Measurements from ENCODE around the gene ZMAT1.

Gene ZMAT1

GRCh38 chrX:101958139-101958538 lies 26.3 kb upstream of the ZMAT1 start:
- no peaks in the 10 kb centered on the region for H3K36me3 ChIP-seq (ENCODE audit: control insufficient read depth in 1 of 2, insufficient read depth in 2 of 2, low read length in 2 of 2)
- H2BK12ac ChIP-seq (ENCODE audit: low read length): no peak overlapping the region
- H2AFZ ChIP-seq (ENCODE audit: insufficient read depth, low read length, poor library complexity): no peak overlapping the region
- no peaks in the 10 kb centered on the region for H3K4me1 ChIP-seq (ENCODE audit: control insufficient read depth in 1 of 2, insufficient read depth in 2 of 2, low read length in 2 of 2)
- H3K79me2 ChIP-seq (ENCODE audit: control insufficient read depth, insufficient read depth, low read length, poor library complexity): no peaks in the 10 kb centered on the region
- no peak overlapping the region for H3K18ac ChIP-seq (ENCODE audit: low read length)
- H3K27ac ChIP-seq (ENCODE audit: low read depth, low read length): no peak overlapping the region
- no peak overlapping the region for H2BK5ac ChIP-seq (ENCODE audit: low read depth, low read length, poor library complexity)
- no peak overlapping the region for H2AK5ac ChIP-seq (ENCODE audit: low read length)
- no peaks in the 10 kb centered on the region for H3K27me3 ChIP-seq (ENCODE audit: insufficient read depth, low read length)
- no peaks in the 10 kb centered on the region for H3K9me3 ChIP-seq (ENCODE audit: insufficient read depth, low read depth, low read length)
- no peak for DNase-seq
- H2BK120ac ChIP-seq (ENCODE audit: insufficient read depth, low read length, poor library complexity): no peak overlapping the region
- H3K4me2 ChIP-seq (ENCODE audit: low read length): no peak overlapping the region
- no peak overlapping the region for H4K8ac ChIP-seq (ENCODE audit: low read depth, low read length)
- H3K79me1 ChIP-seq (ENCODE audit: low read length): no peaks in the 10 kb centered on the region
- no peak overlapping the region for H4K91ac ChIP-seq (ENCODE audit: low read depth, low read length)
- no peak overlapping the region for H3K9ac ChIP-seq (ENCODE audit: low read length)
- no peak overlapping the region for H3K4ac ChIP-seq (ENCODE audit: low read depth, low read length)
- WGBS (ENCODE audit: extremely low coverage, insufficient coverage, insufficient read length): no CpG with 5 or more reads among the region's 1 CpG
- H4K12ac ChIP-seq (ENCODE audit: low read depth, low read length): no peak overlapping the region
- H3K4me3 ChIP-seq (ENCODE audit: low read depth, low read length): no peak overlapping the region
- no peak overlapping the region for H3K14ac ChIP-seq (ENCODE audit: low read length)
- H3K23ac ChIP-seq (ENCODE audit: low read length): no peak overlapping the region

- Histone ChIP-seq H2BK5ac (ENCODE audit: low read depth, low read length, poor library complexity) (no peak overlapping the region), H3K36me3 (ENCODE audit: control insufficient read depth in 1 of 2, insufficient read depth in 2 of 2, low read length in 2 of 2) (no peaks in the 10 kb centered on the region), H3K27me3 (ENCODE audit: insufficient read depth, low read length) (no peaks in the 10 kb centered on the region), H3K79me2 (ENCODE audit: control insufficient read depth, insufficient read depth, low read length, poor library complexity) (no peaks in the 10 kb centered on the region), H3K4me1 (ENCODE audit: control insufficient read depth in 1 of 2, insufficient read depth in 2 of 2, low read length in 2 of 2) (no peaks in the 10 kb centered on the region), H3K9ac (ENCODE audit: low read length) (no peak overlapping the region), H3K4me3 (ENCODE audit: low read depth, low read length) (no peak overlapping the region), H3K23ac (ENCODE audit: low read length) (no peak overlapping the region), H3K14ac (ENCODE audit: low read length) (no peak overlapping the region), H3K4me2 (ENCODE audit: low read length) (no peak overlapping the region), H2AFZ (ENCODE audit: insufficient read depth, low read length, poor library complexity) (no peak overlapping the region), H2BK120ac (ENCODE audit: insufficient read depth, low read length, poor library complexity) (no peak overlapping the region), H3K79me1 (ENCODE audit: low read length) (no peaks in the 10 kb centered on the region), H4K8ac (ENCODE audit: low read depth, low read length) (no peak overlapping the region), H4K12ac (ENCODE audit: low read depth, low read length) (no peak overlapping the region), H3K27ac (ENCODE audit: low read depth, low read length) (no peak overlapping the region), H4K91ac (ENCODE audit: low read depth, low read length) (no peak overlapping the region), H3K9me3 (ENCODE audit: insufficient read depth, low read depth, low read length) (no peaks in the 10 kb centered on the region), H2BK12ac (ENCODE audit: low read length) (no peak overlapping the region), H3K18ac (ENCODE audit: low read length) (no peak overlapping the region), H3K4ac (ENCODE audit: low read depth, low read length) (no peak overlapping the region), H2AK5ac (ENCODE audit: low read length) (no peak overlapping the region)
- no CpG with 5 or more reads among the region's 1 CpG for WGBS (ENCODE audit: extremely low coverage, insufficient coverage, insufficient read length)
- DNase-seq: no peak
Measured at GRCh38 chrX:101957174-101957573, 25.3 kb upstream of the ZMAT1 start.

GRCh38 chrX:101956556-101956955 lies 24.7 kb upstream of the ZMAT1 start:
- no peak overlapping the region for H4K91ac ChIP-seq (ENCODE audit: low read depth, low read length)
- H3K9me3 ChIP-seq (ENCODE audit: insufficient read depth, low read depth, low read length): no peaks in the 10 kb centered on the region
- H3K4ac ChIP-seq (ENCODE audit: low read depth, low read length): no peak overlapping the region
- no peaks in the 10 kb centered on the region for H3K4me1 ChIP-seq (ENCODE audit: control insufficient read depth in 1 of 2, insufficient read depth in 2 of 2, low read length in 2 of 2)
- H2AFZ ChIP-seq (ENCODE audit: insufficient read depth, low read length, poor library complexity): no peak overlapping the region
- no peak overlapping the region for H2BK120ac ChIP-seq (ENCODE audit: insufficient read depth, low read length, poor library complexity)
- H3K4me2 ChIP-seq (ENCODE audit: low read length): no peak overlapping the region
- no peak overlapping the region for H4K12ac ChIP-seq (ENCODE audit: low read depth, low read length)
- no peak overlapping the region for H3K18ac ChIP-seq (ENCODE audit: low read length)
- no CpG with 5 or more reads among the region's 2 CpGs for WGBS (ENCODE audit: extremely low coverage, insufficient coverage, insufficient read length)
- H3K27me3 ChIP-seq (ENCODE audit: insufficient read depth, low read length): no peaks in the 10 kb centered on the region
- H3K4me3 ChIP-seq (ENCODE audit: low read depth, low read length): no peak overlapping the region
- no peak overlapping the region for H4K8ac ChIP-seq (ENCODE audit: low read depth, low read length)
- H2AK5ac ChIP-seq (ENCODE audit: low read length): no peak overlapping the region
- no peaks in the 10 kb centered on the region for H3K79me2 ChIP-seq (ENCODE audit: control insufficient read depth, insufficient read depth, low read length, poor library complexity)
- no peaks in the 10 kb centered on the region for H3K36me3 ChIP-seq (ENCODE audit: control insufficient read depth in 1 of 2, insufficient read depth in 2 of 2, low read length in 2 of 2)
- H3K14ac ChIP-seq (ENCODE audit: low read length): no peak overlapping the region
- H3K9ac ChIP-seq (ENCODE audit: low read length): no peak overlapping the region
- H2BK5ac ChIP-seq (ENCODE audit: low read depth, low read length, poor library complexity): no peak overlapping the region
- no peaks in the 10 kb centered on the region for H3K79me1 ChIP-seq (ENCODE audit: low read length)
- DNase-seq: no peak
- H3K27ac ChIP-seq (ENCODE audit: low read depth, low read length): no peak overlapping the region
- H3K23ac ChIP-seq (ENCODE audit: low read length): no peak overlapping the region
- no peak overlapping the region for H2BK12ac ChIP-seq (ENCODE audit: low read length)

- no peak overlapping the region for H3K14ac ChIP-seq (ENCODE audit: low read length)
- H3K18ac ChIP-seq (ENCODE audit: low read length): no peak overlapping the region
- H3K23ac ChIP-seq (ENCODE audit: low read length): no peak overlapping the region
- H2BK5ac ChIP-seq (ENCODE audit: low read depth, low read length, poor library complexity): no peak overlapping the region
- no peak overlapping the region for H3K4me3 ChIP-seq (ENCODE audit: low read depth, low read length)
- DNase-seq: no peak
- no peak overlapping the region for H3K27ac ChIP-seq (ENCODE audit: low read depth, low read length)
- H3K4me2 ChIP-seq (ENCODE audit: low read length): no peak overlapping the region
- H4K8ac ChIP-seq (ENCODE audit: low read depth, low read length): no peak overlapping the region
- H3K27me3 ChIP-seq (ENCODE audit: insufficient read depth, low read length): no peaks in the 10 kb centered on the region
- H3K4me1 ChIP-seq (ENCODE audit: control insufficient read depth in 1 of 2, insufficient read depth in 2 of 2, low read length in 2 of 2): no peaks in the 10 kb centered on the region
- no peak overlapping the region for H2BK120ac ChIP-seq (ENCODE audit: insufficient read depth, low read length, poor library complexity)
- H2AK5ac ChIP-seq (ENCODE audit: low read length): no peak overlapping the region
- no peak overlapping the region for H4K12ac ChIP-seq (ENCODE audit: low read depth, low read length)
- H3K79me1 ChIP-seq (ENCODE audit: low read length): no peaks in the 10 kb centered on the region
- H3K36me3 ChIP-seq (ENCODE audit: control insufficient read depth in 1 of 2, insufficient read depth in 2 of 2, low read length in 2 of 2): no peaks in the 10 kb centered on the region
- WGBS (ENCODE audit: extremely low coverage, insufficient coverage, insufficient read length): no CpG with 5 or more reads among the region's 6 CpGs
- no peak overlapping the region for H2BK12ac ChIP-seq (ENCODE audit: low read length)
- H4K91ac ChIP-seq (ENCODE audit: low read depth, low read length): no peak overlapping the region
- H2AFZ ChIP-seq (ENCODE audit: insufficient read depth, low read length, poor library complexity): no peak overlapping the region
- H3K9ac ChIP-seq (ENCODE audit: low read length): no peak overlapping the region
- H3K79me2 ChIP-seq (ENCODE audit: control insufficient read depth, insufficient read depth, low read length, poor library complexity): no peaks in the 10 kb centered on the region
- no peak overlapping the region for H3K4ac ChIP-seq (ENCODE audit: low read depth, low read length)
- H3K9me3 ChIP-seq (ENCODE audit: insufficient read depth, low read depth, low read length): no peaks in the 10 kb centered on the region
Measured at GRCh38 chrX:101950581-101950980, 18.8 kb upstream of the ZMAT1 start.

Data from trophoblast cell (in vitro differentiated cells and primary cell).